CD4-positive, alpha-beta T cell (primary cell): ENCODE data around the gene LRRC34. TPM values are rescaled to one million over a fixed set of nuclear protein-coding genes. Genes with fewer than 3 reads are reported as not detected.

Source experiments
- ATAC-seq: fragments of 200-7000 bp; cut with Tn5 transposase; one replicate; pipeline ENCODE4 v1.10.0; 2022; ENCODE audit warnings: mild to moderate bottlenecking; ENCODE audit not compliant: poor library complexity
- CTCF ChIA-PET: fragments of 350-600 bp; sonication (Branson Sonifier 250); formaldehyde crosslinking; loops from one replicate; lab custom pipeline; 2021; ENCODE audit warnings: antibody characterized with exemption, inconsistent platforms; lab: Charles Lee
- POLR2A ChIA-PET: fragments of 350-600 bp; sonication (Branson Sonifier 250); formaldehyde crosslinking; loops from one replicate; lab custom pipeline; 2021; ENCODE audit warnings: antibody characterized with exemption, inconsistent platforms; lab: Charles Lee
- DNase-seq, 14 experiments: peaks; one replicate each; pipeline ENCODE4 v3.0.0-alpha.2; 2013 to 2020; ENCODE audit warnings: mixed read lengths in 2 of 14
- H3K27ac ChIP-seq, 2 donors: one replicate each; pipeline versions ENCODE4 v1.5.1 to v1.7.0; 2013; ENCODE audit warnings: low read length in 2 of 2, low read depth in 1 of 2, mild to moderate bottlenecking in 1 of 2
- H3K27me3 ChIP-seq, 2 experiments: 1 replicate in 1 of 2; 2 replicates in 1 of 2; pipeline versions ENCODE4 v1.6.1 to v1.7.0; 2013; ENCODE audit warnings: low read length in 2 of 2, control low read depth in 1 of 2, mild to moderate bottlenecking in 1 of 2, moderate library complexity in 1 of 2; ENCODE audit not compliant: insufficient read depth in 2 of 2, control insufficient read depth in 1 of 2
- H3K36me3 ChIP-seq: one replicate; pipeline ENCODE4 v1.6.1; 2013; ENCODE audit warnings: low read length, control low read depth; ENCODE audit not compliant: insufficient read depth
- H3K4me1 ChIP-seq: one replicate; pipeline ENCODE4 v1.6.1; 2013; ENCODE audit warnings: low read length, control low read depth; ENCODE audit not compliant: insufficient read depth
- H3K4me3 ChIP-seq: one replicate; pipeline ENCODE4 v1.5.1; 2013; ENCODE audit warnings: mild to moderate bottlenecking, low read length, moderate library complexity
- H3K9me3 ChIP-seq, 2 experiments: 1 replicate in 1 of 2; 2 replicates in 1 of 2; pipeline versions ENCODE4 v1.6.1 to v1.7.0; 2013; ENCODE audit warnings: low read length in 2 of 2, mild to moderate bottlenecking in 2 of 2, control low read depth in 1 of 2, moderate library complexity in 1 of 2; ENCODE audit not compliant: control insufficient read depth in 1 of 2, insufficient read depth in 1 of 2
- H3K27ac Mint-ChIP-seq: one replicate; pipeline ENCODE4 v1.8.0; 2020; ENCODE audit warnings: mixed read lengths
- H3K27me3 Mint-ChIP-seq: one replicate; pipeline ENCODE4 v1.8.0; 2021; ENCODE audit warnings: mixed read lengths
- H3K36me3 Mint-ChIP-seq: one replicate; pipeline ENCODE4 v1.8.0; 2021; ENCODE audit warnings: low read depth, mixed read lengths
- H3K4me1 Mint-ChIP-seq: one replicate; pipeline ENCODE4 v1.8.0; 2021; ENCODE audit warnings: low read depth, mixed read lengths
- H3K4me3 Mint-ChIP-seq: one replicate; pipeline ENCODE4 v1.8.0; 2020; ENCODE audit warnings: mild to moderate bottlenecking, mixed read lengths
- H3K9me3 Mint-ChIP-seq: one replicate; pipeline ENCODE4 v1.8.0; 2020; ENCODE audit warnings: mixed read lengths
- CTCF ChIP-seq: fragments of 200-600 bp; IDR thresholded peaks from one replicate; pipeline ENCODE4 v1.8.0; 2022; ENCODE audit warnings: antibody characterized with exemption, mild to moderate bottlenecking
- intact Hi-C, 2 experiments: fragments of 100-400 bp; cut with DNase I in 1 of 2; cut with micrococcal nuclease in 1 of 2; formaldehyde crosslinking; loops; one replicate each; pipeline versions ENCODE4 v1.15.1 to v1.9.0; 2023 to 2025; cut with DNase I, micrococcal nuclease
- total RNA-seq, 174 experiments: library from RNA in 2 of 174; stranded (reverse) in 2 of 174; gene quantifications; one replicate each; pipeline ENCODE4 v1.2.3 and lab custom pipeline; 2021 to 2026

The LRRC34 gene
- total RNA-seq, 2 experiments from 2014 or later: 0.22 to 0.52 TPM

GRCh38 chr3:169787120-169787519 lies 25.6 kb downstream of the LRRC34 start:
- Mint-ChIP-seq H3K36me3 (peaks cover 81% of the 10 kb centered on the region), H3K27ac (no peak overlapping the region)
- CTCF ChIA-PET: no interaction called here

GRCh38 chr3:169781209-169781855 lies 31.4 kb downstream of the LRRC34 start:
- ChIA-PET POLR2A (no interaction called here), CTCF (no interaction called here)
- Mint-ChIP-seq H3K27ac (peak overlapping the region; percentile 32), H3K4me3 (no peak overlapping the region), H3K36me3 (peaks cover 93% of the 10 kb centered on the region), H3K9me3 (no peaks in the 10 kb centered on the region), H3K27me3 (no peaks in the 10 kb centered on the region), H3K4me1 (peaks cover 47% of the 10 kb centered on the region)
- intact Hi-C loops: no loop called here
- no peak for TF ChIP-seq CTCF
- H3K4me1 ChIP-seq: peaks cover 8% of the 10 kb centered on the region
- ATAC-seq (no peak), DNase-seq (no peak)
- no peaks in the 10 kb centered on the region for H3K9me3 ChIP-seq
- H3K27ac ChIP-seq: no peak overlapping the region
- H3K4me3 ChIP-seq: no peak overlapping the region
- no peaks in the 10 kb centered on the region for H3K27me3 ChIP-seq
- peaks cover 86% of the 10 kb centered on the region for H3K36me3 ChIP-seq

More at GRCh38 chr3:169787120-169787519, 25.6 kb downstream of the LRRC34 start:
- Histone ChIP-seq H3K27ac (no peak overlapping the region), H3K4me3 (no peak overlapping the region), H3K27me3 (no peaks in the 10 kb centered on the region), H3K4me1 (no peaks in the 10 kb centered on the region), H3K36me3 (peaks cover 62% of the 10 kb centered on the region), H3K9me3 (no peaks in the 10 kb centered on the region)
- Mint-ChIP-seq H3K27me3 (no peaks in the 10 kb centered on the region), H3K9me3 (no peaks in the 10 kb centered on the region), H3K4me1 (no peaks in the 10 kb centered on the region), H3K4me3 (no peak overlapping the region)
- POLR2A ChIA-PET: no interaction called here
- ATAC-seq: no peak
- no peak for DNase-seq
- no peak for TF ChIP-seq CTCF
- intact Hi-C loops: no loop called here

- H3K4me3 ChIP-seq: no peak overlapping the region
- DNase-seq (no peak), ATAC-seq (no peak)
- H3K4me1 ChIP-seq: peaks cover 8% of the 10 kb centered on the region
- no peaks in the 10 kb centered on the region for H3K27me3 Mint-ChIP-seq
- ChIA-PET POLR2A (no interaction called here), CTCF (no interaction called here)
- intact Hi-C loops: no loop called here
- H3K4me3 Mint-ChIP-seq: no peak overlapping the region
- H3K36me3 Mint-ChIP-seq: peaks cover 93% of the 10 kb centered on the region
- no peak overlapping the region for H3K27ac Mint-ChIP-seq
- peaks cover 52% of the 10 kb centered on the region for H3K4me1 Mint-ChIP-seq
- TF ChIP-seq CTCF: no peak
- no peak overlapping the region for H3K27ac ChIP-seq
- no peaks in the 10 kb centered on the region for H3K9me3 Mint-ChIP-seq
- no peaks in the 10 kb centered on the region for H3K9me3 ChIP-seq
- no peaks in the 10 kb centered on the region for H3K27me3 ChIP-seq
- H3K36me3 ChIP-seq: peaks cover 86% of the 10 kb centered on the region
Observed at GRCh38 chr3:169780742-169781141, 32.0 kb downstream of the LRRC34 start.
